ENCODE results near the gene HS2ST1. TPM values are rescaled to one million over a fixed set of nuclear protein-coding genes. Genes with fewer than 3 reads are reported as not detected.

The HS2ST1 gene
- total and polyA plus RNA-seq, 10 of the 15 experiments (the other 5 are each of a cell fraction or from before 2014, with no cell fraction given): 5.4 to 30.8 (median 18.6) TPM

DNA sequence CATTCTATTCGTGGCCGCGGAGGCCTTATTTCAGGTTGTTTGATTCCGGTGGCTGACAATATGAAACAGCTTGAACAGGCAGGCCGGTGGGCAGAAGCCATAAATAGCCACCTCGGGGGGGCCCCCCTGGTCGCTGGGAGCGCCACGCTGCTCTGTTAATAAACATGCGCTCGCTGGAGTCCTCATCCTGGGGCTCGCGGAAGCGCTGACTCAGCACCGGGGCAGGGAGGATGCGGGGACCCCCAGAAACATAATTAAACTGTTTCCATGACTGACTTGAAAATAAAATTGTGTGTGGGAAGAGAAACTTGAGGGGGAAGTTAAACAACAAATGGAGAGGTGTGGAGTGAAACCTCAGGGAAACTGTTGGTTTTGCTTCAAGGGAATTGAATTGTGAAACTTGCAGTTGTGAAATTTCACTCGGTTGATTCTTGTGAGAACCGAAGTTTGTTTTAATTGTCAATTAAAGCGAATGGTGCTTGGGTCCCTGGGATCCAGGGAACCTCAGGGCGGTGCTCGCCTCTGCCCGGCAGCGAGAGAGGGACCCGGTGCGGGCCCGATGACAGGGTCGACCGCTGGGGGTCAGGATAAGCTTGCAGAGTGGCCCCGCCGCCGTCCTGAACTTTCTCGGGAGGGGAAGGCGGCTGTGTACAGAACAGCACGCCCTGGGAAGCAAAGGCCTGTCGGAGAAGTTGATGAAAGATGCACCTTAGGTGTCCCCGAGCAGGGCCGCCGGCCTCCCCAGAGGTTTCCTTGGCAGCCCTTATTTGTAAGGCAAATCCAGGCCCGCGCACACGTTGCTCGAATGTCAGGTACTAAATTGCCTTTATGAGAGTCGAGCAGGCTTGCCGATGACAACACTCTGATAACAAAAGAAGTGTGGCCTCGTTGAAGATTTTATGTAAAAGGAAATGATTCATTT is 237.3 kb downstream of the HS2ST1 start (continued):
- TF ChIP-seq, protein P1, sequence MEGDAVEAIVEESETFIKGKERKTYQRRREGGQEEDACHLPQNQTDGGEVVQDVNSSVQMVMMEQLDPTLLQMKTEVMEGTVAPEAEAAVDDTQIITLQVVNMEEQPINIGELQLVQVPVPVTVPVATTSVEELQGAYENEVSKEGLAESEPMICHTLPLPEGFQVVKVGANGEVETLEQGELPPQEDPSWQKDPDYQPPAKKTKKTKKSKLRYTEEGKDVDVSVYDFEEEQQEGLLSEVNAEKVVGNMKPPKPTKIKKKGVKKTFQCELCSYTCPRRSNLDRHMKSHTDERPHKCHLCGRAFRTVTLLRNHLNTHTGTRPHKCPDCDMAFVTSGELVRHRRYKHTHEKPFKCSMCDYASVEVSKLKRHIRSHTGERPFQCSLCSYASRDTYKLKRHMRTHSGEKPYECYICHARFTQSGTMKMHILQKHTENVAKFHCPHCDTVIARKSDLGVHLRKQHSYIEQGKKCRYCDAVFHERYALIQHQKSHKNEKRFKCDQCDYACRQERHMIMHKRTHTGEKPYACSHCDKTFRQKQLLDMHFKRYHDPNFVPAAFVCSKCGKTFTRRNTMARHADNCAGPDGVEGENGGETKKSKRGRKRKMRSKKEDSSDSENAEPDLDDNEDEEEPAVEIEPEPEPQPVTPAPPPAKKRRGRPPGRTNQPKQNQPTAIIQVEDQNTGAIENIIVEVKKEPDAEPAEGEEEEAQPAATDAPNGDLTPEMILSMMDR (IDR thresholded peaks at IDR 0.05 in 2 of 3, conservative IDR thresholded peaks at IDR 0.05 in 1 of 3; ENCODE audit: control insufficient read depth in 2 of 3, extremely low read depth in 1 of 3, insufficient read depth in 1 of 3, low read depth in 3 of 3, low read length in 3 of 3): peak; percentile 52 to 82 (median 69)
- TF ChIP-seq ZZZ3 (IDR thresholded peaks at IDR 0.05; ENCODE audit: control insufficient read depth, insufficient read length, low read depth) (no peak), MYB (IDR thresholded peaks at IDR 0.05; ENCODE audit: borderline replicate concordance, low read depth, low read length) (no peak), GABPA (IDR thresholded peaks at IDR 0.05; ENCODE audit: low read depth) (peak; percentile 32; the same call in 1 of the 2 replicates), MTA3 (IDR thresholded peaks at IDR 0.05; ENCODE audit: borderline replicate concordance, low read length) (0 out of 2 replicates have a peak, but pooled peaks have one; percentile 60), HCFC1 (IDR thresholded peaks at IDR 0.05; ENCODE audit: low read length) (no peak), JUND (IDR thresholded peaks at IDR 0.05; ENCODE audit: low read depth, low read length) (no peak), RELA (IDR thresholded peaks at IDR 0.05; ENCODE audit: borderline replicate concordance, partially characterized antibody) (no peak), SUPT20H (IDR thresholded peaks at IDR 0.05; ENCODE audit: borderline replicate concordance, control insufficient read depth, low read depth, low read length) (no peak)
- TF ChIP-seq, protein P2, sequence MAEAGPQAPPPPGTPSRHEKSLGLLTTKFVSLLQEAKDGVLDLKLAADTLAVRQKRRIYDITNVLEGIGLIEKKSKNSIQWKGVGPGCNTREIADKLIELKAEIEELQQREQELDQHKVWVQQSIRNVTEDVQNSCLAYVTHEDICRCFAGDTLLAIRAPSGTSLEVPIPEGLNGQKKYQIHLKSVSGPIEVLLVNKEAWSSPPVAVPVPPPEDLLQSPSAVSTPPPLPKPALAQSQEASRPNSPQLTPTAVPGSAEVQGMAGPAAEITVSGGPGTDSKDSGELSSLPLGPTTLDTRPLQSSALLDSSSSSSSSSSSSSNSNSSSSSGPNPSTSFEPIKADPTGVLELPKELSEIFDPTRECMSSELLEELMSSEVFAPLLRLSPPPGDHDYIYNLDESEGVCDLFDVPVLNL (IDR thresholded peaks at IDR 0.05; ENCODE audit: low read depth, low read length): no peak; the same call in 1 of the 2 replicates
- TF ChIP-seq, protein P3, sequence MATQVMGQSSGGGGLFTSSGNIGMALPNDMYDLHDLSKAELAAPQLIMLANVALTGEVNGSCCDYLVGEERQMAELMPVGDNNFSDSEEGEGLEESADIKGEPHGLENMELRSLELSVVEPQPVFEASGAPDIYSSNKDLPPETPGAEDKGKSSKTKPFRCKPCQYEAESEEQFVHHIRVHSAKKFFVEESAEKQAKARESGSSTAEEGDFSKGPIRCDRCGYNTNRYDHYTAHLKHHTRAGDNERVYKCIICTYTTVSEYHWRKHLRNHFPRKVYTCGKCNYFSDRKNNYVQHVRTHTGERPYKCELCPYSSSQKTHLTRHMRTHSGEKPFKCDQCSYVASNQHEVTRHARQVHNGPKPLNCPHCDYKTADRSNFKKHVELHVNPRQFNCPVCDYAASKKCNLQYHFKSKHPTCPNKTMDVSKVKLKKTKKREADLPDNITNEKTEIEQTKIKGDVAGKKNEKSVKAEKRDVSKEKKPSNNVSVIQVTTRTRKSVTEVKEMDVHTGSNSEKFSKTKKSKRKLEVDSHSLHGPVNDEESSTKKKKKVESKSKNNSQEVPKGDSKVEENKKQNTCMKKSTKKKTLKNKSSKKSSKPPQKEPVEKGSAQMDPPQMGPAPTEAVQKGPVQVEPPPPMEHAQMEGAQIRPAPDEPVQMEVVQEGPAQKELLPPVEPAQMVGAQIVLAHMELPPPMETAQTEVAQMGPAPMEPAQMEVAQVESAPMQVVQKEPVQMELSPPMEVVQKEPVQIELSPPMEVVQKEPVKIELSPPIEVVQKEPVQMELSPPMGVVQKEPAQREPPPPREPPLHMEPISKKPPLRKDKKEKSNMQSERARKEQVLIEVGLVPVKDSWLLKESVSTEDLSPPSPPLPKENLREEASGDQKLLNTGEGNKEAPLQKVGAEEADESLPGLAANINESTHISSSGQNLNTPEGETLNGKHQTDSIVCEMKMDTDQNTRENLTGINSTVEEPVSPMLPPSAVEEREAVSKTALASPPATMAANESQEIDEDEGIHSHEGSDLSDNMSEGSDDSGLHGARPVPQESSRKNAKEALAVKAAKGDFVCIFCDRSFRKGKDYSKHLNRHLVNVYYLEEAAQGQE (IDR thresholded peaks at IDR 0.05; ENCODE audit: low read depth, low read length): no peak
- TF ChIP-seq, protein P4, sequence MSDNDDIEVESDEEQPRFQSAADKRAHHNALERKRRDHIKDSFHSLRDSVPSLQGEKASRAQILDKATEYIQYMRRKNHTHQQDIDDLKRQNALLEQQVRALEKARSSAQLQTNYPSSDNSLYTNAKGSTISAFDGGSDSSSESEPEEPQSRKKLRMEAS (IDR thresholded peaks at IDR 0.05; ENCODE audit: low read depth, low read length): peak; percentile 46; the same call in 1 of the 2 replicates
- TF ChIP-seq, protein P5, sequence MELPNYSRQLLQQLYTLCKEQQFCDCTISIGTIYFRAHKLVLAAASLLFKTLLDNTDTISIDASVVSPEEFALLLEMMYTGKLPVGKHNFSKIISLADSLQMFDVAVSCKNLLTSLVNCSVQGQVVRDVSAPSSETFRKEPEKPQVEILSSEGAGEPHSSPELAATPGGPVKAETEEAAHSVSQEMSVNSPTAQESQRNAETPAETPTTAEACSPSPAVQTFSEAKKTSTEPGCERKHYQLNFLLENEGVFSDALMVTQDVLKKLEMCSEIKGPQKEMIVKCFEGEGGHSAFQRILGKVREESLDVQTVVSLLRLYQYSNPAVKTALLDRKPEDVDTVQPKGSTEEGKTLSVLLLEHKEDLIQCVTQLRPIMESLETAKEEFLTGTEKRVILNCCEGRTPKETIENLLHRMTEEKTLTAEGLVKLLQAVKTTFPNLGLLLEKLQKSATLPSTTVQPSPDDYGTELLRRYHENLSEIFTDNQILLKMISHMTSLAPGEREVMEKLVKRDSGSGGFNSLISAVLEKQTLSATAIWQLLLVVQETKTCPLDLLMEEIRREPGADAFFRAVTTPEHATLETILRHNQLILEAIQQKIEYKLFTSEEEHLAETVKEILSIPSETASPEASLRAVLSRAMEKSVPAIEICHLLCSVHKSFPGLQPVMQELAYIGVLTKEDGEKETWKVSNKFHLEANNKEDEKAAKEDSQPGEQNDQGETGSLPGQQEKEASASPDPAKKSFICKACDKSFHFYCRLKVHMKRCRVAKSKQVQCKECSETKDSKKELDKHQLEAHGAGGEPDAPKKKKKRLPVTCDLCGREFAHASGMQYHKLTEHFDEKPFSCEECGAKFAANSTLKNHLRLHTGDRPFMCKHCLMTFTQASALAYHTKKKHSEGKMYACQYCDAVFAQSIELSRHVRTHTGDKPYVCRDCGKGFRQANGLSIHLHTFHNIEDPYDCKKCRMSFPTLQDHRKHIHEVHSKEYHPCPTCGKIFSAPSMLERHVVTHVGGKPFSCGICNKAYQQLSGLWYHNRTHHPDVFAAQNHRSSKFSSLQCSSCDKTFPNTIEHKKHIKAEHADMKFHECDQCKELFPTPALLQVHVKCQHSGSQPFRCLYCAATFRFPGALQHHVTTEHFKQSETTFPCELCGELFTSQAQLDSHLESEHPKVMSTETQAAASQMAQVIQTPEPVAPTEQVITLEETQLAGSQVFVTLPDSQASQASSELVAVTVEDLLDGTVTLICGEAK (IDR thresholded peaks at IDR 0.05; ENCODE audit: borderline replicate concordance): no peak
- TF ChIP-seq, protein P6, sequence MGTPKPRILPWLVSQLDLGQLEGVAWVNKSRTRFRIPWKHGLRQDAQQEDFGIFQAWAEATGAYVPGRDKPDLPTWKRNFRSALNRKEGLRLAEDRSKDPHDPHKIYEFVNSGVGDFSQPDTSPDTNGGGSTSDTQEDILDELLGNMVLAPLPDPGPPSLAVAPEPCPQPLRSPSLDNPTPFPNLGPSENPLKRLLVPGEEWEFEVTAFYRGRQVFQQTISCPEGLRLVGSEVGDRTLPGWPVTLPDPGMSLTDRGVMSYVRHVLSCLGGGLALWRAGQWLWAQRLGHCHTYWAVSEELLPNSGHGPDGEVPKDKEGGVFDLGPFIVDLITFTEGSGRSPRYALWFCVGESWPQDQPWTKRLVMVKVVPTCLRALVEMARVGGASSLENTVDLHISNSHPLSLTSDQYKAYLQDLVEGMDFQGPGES (IDR thresholded peaks at IDR 0.05): no peak
